Caco-2 (cell line): Measurements from ENCODE around the gene FAAP20. TPM values are rescaled to one million over a fixed set of nuclear protein-coding genes. Genes with fewer than 3 reads are reported as not detected.
A peak's percentile ranks its signal among the peaks of the same experiment; 100 is the strongest.

Experiments
- BruUV-seq: library from RNA; stranded (reverse); fragments of 400-500 nt; replicated peaks from 2 replicates; lab custom pipeline; 2021; lab: Mats Ljungman, UMichigan
- CTCF ChIA-PET: fragments of 300-600 bp; sonication (Branson Sonifier 250); formaldehyde crosslinking; loops from one replicate; lab custom pipeline; 2022; ENCODE audit warnings: antibody characterized with exemption; lab: Charles Lee
- POLR2A ChIA-PET: fragments of 300-600 bp; sonication (Branson Sonifier 250); formaldehyde crosslinking; loops from one replicate; lab custom pipeline; 2022; ENCODE audit warnings: antibody characterized with exemption; lab: Charles Lee
- DNase-seq, 2 experiments: peaks; one replicate each; pipeline versions ENCODE4 v3.0.0 to v3.0.0-alpha.2; 2020 to 2022
- H3K27me3 ChIP-seq: replicated peaks from 2 replicates; pipeline ENCODE4 v1.6.0; 2011; ENCODE audit warnings: low read length; ENCODE audit not compliant: control insufficient read depth, insufficient read depth
- H3K36me3 ChIP-seq: 2 replicates; pipeline ENCODE4 v1.5.1; 2011; ENCODE audit warnings: low read length; ENCODE audit not compliant: control insufficient read depth, insufficient read depth
- H3K4me1 ChIP-seq: fragments of 250-450 bp; sonication (Bioruptor Pico); 2 replicates; pipeline ENCODE4 v1.5.1; 2020; ENCODE audit warnings: mild to moderate bottlenecking
- H3K4me3 ChIP-seq: 2 replicates; pipeline ENCODE4 v1.5.1; 2011; ENCODE audit warnings: low read depth, mild to moderate bottlenecking, control low read depth, low read length
- H3K9me3 ChIP-seq: fragments of 250-450 bp; sonication (Bioruptor Pico); 2 replicates; pipeline ENCODE4 v1.5.1; 2020; ENCODE audit warnings: mild to moderate bottlenecking, moderate library complexity
- H3K27ac Mint-ChIP-seq: one replicate; pipeline ENCODE4 v1.8.0; 2022; ENCODE audit warnings: mixed read lengths; ENCODE audit not compliant: unreplicated experiment
- H3K27me3 Mint-ChIP-seq: one replicate; pipeline ENCODE4 v1.8.0; 2022; ENCODE audit warnings: mixed read lengths; ENCODE audit not compliant: insufficient read depth, unreplicated experiment
- H3K36me3 Mint-ChIP-seq: one replicate; pipeline ENCODE4 v1.8.0; 2022; ENCODE audit warnings: mild to moderate bottlenecking, mixed read lengths; ENCODE audit not compliant: insufficient read depth, unreplicated experiment
- H3K4me1 Mint-ChIP-seq: one replicate; pipeline ENCODE4 v1.8.0; 2022; ENCODE audit warnings: low read depth, mixed read lengths; ENCODE audit not compliant: unreplicated experiment
- H3K4me3 Mint-ChIP-seq: one replicate; pipeline ENCODE4 v1.8.0; 2022; ENCODE audit warnings: mild to moderate bottlenecking, moderate library complexity, mixed read lengths; ENCODE audit not compliant: unreplicated experiment
- H3K9me3 Mint-ChIP-seq: one replicate; pipeline ENCODE4 v1.8.0; 2022; ENCODE audit warnings: mixed read lengths; ENCODE audit not compliant: unreplicated experiment
- intact Hi-C: fragments of 100-400 bp; cut with micrococcal nuclease; formaldehyde crosslinking; loops from one replicate; pipeline ENCODE4 v1.10.0; 2022; ENCODE audit not compliant: unreplicated experiment
- total RNA-seq: library from RNA; stranded (reverse); gene quantifications from 2 replicates; pipeline ENCODE4 v1.2.3, GENCODE V29; 2022
- TF ChIP-seq, protein P1 (sequence below), 2 experiments: fragments of 200-600 bp in 1 of 2; IDR thresholded peaks; 1 replicate in 1 of 2; 2 replicates in 1 of 2; pipeline versions ENCODE4 v1.5.1 to v1.8.0; 2011 to 2022; ENCODE audit warnings: antibody characterized with exemption in 1 of 2, control low read depth in 1 of 2, inconsistent platforms in 1 of 2, low read depth in 1 of 2, low read length in 1 of 2, mild to moderate bottlenecking in 1 of 2, moderate library complexity in 1 of 2; ENCODE audit not compliant: insufficient read depth in 1 of 2, severe bottlenecking in 1 of 2, unreplicated experiment in 1 of 2

FAAP20 gene
- total RNA-seq, 1 experiment from 2014 or later, result 72.4 TPM

DNA sequence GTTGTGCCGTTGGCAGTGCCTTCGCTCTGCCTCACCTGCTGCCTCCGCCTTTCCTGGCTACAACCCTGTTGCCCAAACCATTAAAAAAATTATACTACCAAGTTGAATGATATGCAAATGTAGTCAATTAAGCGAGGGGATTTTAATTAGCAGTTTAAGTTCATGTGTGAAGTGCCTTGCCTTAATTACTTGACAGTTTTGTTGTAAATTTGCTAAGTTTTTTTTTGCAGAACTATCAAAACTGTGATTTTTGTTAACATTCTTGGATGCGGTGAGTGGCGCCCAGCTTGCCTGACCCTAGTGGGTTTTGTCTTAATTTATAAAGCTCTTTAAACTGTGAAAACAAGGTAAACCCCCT lies 44.4 kb upstream of the FAAP20 start:
- Mint-ChIP-seq H3K4me3 (no peak overlapping the region), H3K27me3 (no peaks in the 10 kb centered on the region), H3K36me3 (peaks cover 14% of the 10 kb centered on the region), H3K9me3 (no peaks in the 10 kb centered on the region), H3K27ac (no peak overlapping the region), H3K4me1 (no peaks in the 10 kb centered on the region)
- TF ChIP-seq, protein P1, sequence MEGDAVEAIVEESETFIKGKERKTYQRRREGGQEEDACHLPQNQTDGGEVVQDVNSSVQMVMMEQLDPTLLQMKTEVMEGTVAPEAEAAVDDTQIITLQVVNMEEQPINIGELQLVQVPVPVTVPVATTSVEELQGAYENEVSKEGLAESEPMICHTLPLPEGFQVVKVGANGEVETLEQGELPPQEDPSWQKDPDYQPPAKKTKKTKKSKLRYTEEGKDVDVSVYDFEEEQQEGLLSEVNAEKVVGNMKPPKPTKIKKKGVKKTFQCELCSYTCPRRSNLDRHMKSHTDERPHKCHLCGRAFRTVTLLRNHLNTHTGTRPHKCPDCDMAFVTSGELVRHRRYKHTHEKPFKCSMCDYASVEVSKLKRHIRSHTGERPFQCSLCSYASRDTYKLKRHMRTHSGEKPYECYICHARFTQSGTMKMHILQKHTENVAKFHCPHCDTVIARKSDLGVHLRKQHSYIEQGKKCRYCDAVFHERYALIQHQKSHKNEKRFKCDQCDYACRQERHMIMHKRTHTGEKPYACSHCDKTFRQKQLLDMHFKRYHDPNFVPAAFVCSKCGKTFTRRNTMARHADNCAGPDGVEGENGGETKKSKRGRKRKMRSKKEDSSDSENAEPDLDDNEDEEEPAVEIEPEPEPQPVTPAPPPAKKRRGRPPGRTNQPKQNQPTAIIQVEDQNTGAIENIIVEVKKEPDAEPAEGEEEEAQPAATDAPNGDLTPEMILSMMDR (IDR thresholded peaks at IDR 0.05; ENCODE audit: insufficient read depth in 1 of 2, low read depth in 1 of 2, low read length in 1 of 2, severe bottlenecking in 1 of 2, unreplicated experiment in 1 of 2), result no peak
- ChIA-PET POLR2A (no interaction called here), CTCF (no interaction called here)
- H3K27me3 ChIP-seq, result no peaks in the 10 kb centered on the region
- H3K9me3 ChIP-seq, result no peaks in the 10 kb centered on the region
- intact Hi-C loops, result no loop called here
- no TSS peak for BruUV-seq
- no peaks in the 10 kb centered on the region for H3K4me1 ChIP-seq
- no peak for DNase-seq
- no peaks in the 10 kb centered on the region for H3K36me3 ChIP-seq
- H3K4me3 ChIP-seq, result no peak overlapping the region

DNA sequence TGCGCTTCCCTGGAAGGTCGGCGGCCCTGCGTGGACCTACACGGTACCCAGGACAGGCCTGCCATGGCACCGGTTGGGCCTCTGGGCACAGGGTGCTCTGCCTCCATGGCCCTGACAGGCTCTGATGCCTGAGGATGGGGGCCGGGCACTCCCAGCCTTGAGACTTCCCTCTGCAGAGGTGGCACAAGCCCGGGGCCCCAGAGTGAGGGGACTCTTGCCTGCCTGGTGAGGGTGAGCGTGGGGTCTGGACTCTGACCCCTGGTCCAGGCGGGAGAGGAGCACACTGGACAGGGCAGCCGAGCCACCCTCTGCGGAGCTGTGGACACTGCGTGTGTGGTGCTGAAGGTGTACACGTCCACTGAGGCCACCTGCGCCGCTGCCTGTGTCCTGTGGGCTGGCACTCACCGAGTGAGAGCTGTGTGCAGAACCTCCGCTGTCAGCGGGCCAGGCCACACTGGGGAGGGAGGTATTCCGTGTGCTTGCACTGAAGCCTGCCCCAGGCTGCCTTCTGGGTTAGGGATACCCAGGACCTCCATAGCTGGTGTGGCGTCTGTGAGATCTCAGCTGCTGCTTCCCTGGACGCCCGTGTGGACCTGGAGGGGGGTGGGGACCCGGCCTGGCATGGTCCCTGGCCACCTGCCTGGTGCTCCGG lies 43.9 kb upstream of the FAAP20 start:
- peaks cover 9% of the 10 kb centered on the region for H3K36me3 Mint-ChIP-seq
- no peaks in the 10 kb centered on the region for H3K9me3 ChIP-seq
- H3K9me3 Mint-ChIP-seq, result no peaks in the 10 kb centered on the region
- BruUV-seq, result no TSS peak
- H3K4me1 Mint-ChIP-seq, result no peaks in the 10 kb centered on the region
- H3K4me1 ChIP-seq, result no peaks in the 10 kb centered on the region
- ChIA-PET POLR2A (no interaction called here), CTCF (no interaction called here)
- no peak overlapping the region for H3K27ac Mint-ChIP-seq
- DNase-seq, result no peak
- H3K36me3 ChIP-seq, result no peaks in the 10 kb centered on the region
- no peak overlapping the region for H3K4me3 Mint-ChIP-seq
- H3K27me3 ChIP-seq, result no peaks in the 10 kb centered on the region
- TF ChIP-seq, protein P1 (IDR thresholded peaks at IDR 0.05; ENCODE audit: insufficient read depth in 1 of 2, low read depth in 1 of 2, low read length in 1 of 2, severe bottlenecking in 1 of 2, unreplicated experiment in 1 of 2), result no peak
- no peak overlapping the region for H3K4me3 ChIP-seq
- intact Hi-C loops, result no loop called here
- no peaks in the 10 kb centered on the region for H3K27me3 Mint-ChIP-seq

DNA sequence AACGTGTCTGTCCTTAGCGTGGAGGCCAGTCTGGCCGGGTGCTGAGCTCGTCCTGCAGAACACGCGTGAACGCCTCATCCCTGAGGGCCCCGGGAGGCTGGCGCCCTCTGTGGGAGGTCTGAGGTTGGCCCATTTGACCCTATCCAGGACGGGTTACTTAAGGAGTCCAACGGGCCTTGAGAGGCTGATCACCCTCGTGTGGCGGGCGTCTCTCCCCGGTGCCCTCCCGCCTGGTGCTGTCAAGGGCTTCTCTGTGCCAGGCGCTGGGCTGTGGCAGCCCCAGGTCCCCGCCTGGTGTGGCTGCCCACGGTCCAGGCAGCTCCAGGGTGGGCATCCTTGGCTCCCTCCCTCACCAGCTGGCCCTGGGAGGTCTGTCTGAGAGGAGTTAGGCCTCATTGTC lies 43.2 kb upstream of the FAAP20 start:
- no peak overlapping the region for H3K4me3 Mint-ChIP-seq
- H3K36me3 Mint-ChIP-seq, result peaks cover 5% of the 10 kb centered on the region
- Histone ChIP-seq H3K4me3 (no peak overlapping the region), H3K27me3 (no peaks in the 10 kb centered on the region), H3K4me1 (no peaks in the 10 kb centered on the region), H3K9me3 (no peaks in the 10 kb centered on the region), H3K36me3 (no peaks in the 10 kb centered on the region)
- intact Hi-C loops, result no loop called here
- no peaks in the 10 kb centered on the region for H3K4me1 Mint-ChIP-seq
- TF ChIP-seq, protein P1 (IDR thresholded peaks at IDR 0.05; ENCODE audit: insufficient read depth in 1 of 2, low read depth in 1 of 2, low read length in 1 of 2, severe bottlenecking in 1 of 2, unreplicated experiment in 1 of 2), result peak in 1 of 2 experiments; percentile 7
- CTCF ChIA-PET, result no interaction called here
- BruUV-seq, result no TSS peak
- H3K9me3 Mint-ChIP-seq, result no peaks in the 10 kb centered on the region
- no peak for DNase-seq
- no peaks in the 10 kb centered on the region for H3K27me3 Mint-ChIP-seq
- no peak overlapping the region for H3K27ac Mint-ChIP-seq
- POLR2A ChIA-PET, result no interaction called here
